Suprapubic skin (tissue), 4 donors: ENCODE results near the gene CCDC28A. TPM values are rescaled to one million over a fixed set of nuclear protein-coding genes. Genes with fewer than 3 reads are reported as not detected.

Source experiments
- DNase-seq, 2 donors: peaks; one replicate each; pipeline ENCODE4 v3.0.0-alpha.2; 2019; ENCODE audit warnings: low spot score in 2 of 2
- H3K27ac ChIP-seq: fragments of 200-600 bp; sonication (generic); one replicate; pipeline ENCODE4 v1.5.1; 2019
- H3K27me3 ChIP-seq: fragments of 200-600 bp; sonication (generic); one replicate; pipeline ENCODE4 v1.5.1; 2019
- H3K36me3 ChIP-seq: fragments of 200-600 bp; sonication (generic); one replicate; pipeline ENCODE4 v1.5.1; 2019
- H3K4me1 ChIP-seq: fragments of 200-600 bp; sonication (generic); one replicate; pipeline ENCODE4 v1.5.1; 2019
- H3K4me3 ChIP-seq: fragments of 200-600 bp; sonication (generic); one replicate; pipeline ENCODE4 v1.5.1; 2019; ENCODE audit warnings: mild to moderate bottlenecking
- H3K9me3 ChIP-seq: fragments of 200-600 bp; sonication (generic); one replicate; pipeline ENCODE4 v1.5.1; 2019
- EP300 ChIP-seq: sonication (generic); formaldehyde crosslinking; IDR thresholded peaks from one replicate; pipeline ENCODE4 v1.6.1; 2017; ENCODE audit warnings: antibody characterized with exemption
- POLR2A ChIP-seq, 2 donors: fragments of 450-650 bp; IDR thresholded peaks; one replicate each; pipeline ENCODE4 v1.6.1; 2017; ENCODE audit warnings: antibody characterized with exemption in 2 of 2, mild to moderate bottlenecking in 2 of 2, moderate library complexity in 2 of 2
- POLR2AphosphoS5 ChIP-seq, 3 donors: sonication (generic); formaldehyde crosslinking; IDR thresholded peaks; one replicate each; pipeline ENCODE4 v1.6.1; 2017; ENCODE audit warnings: antibody characterized with exemption in 3 of 3
- WGBS: methylation state at CpG from one replicate; pipeline ENCODE4 v1.1.5; 2018; 5-methylcytosine and 5-hydroxymethylcytosine counted together
- total RNA-seq, 4 donors: library from RNA; depleted of rRNA; stranded (reverse); fragments of >200 nt; gene quantifications; one replicate each; pipeline ENCODE4 v1.1.0, GENCODE V29; 2016
- TF ChIP-seq, protein P1 (sequence below), 2 donors: fragments of 200-600 bp in 1 of 2; fragments of 450-650 bp in 1 of 2; sonication (generic) in 1 of 2; IDR thresholded peaks; one replicate each; pipeline ENCODE4 v1.5.1; 2016 to 2019; ENCODE audit warnings: antibody characterized with exemption in 2 of 2, mild to moderate bottlenecking in 1 of 2, moderate library complexity in 1 of 2

CCDC28A gene
- total RNA-seq, 4 donors from 2014 or later = 7.9 to 15.6 (median 13.2) TPM

DNA sequence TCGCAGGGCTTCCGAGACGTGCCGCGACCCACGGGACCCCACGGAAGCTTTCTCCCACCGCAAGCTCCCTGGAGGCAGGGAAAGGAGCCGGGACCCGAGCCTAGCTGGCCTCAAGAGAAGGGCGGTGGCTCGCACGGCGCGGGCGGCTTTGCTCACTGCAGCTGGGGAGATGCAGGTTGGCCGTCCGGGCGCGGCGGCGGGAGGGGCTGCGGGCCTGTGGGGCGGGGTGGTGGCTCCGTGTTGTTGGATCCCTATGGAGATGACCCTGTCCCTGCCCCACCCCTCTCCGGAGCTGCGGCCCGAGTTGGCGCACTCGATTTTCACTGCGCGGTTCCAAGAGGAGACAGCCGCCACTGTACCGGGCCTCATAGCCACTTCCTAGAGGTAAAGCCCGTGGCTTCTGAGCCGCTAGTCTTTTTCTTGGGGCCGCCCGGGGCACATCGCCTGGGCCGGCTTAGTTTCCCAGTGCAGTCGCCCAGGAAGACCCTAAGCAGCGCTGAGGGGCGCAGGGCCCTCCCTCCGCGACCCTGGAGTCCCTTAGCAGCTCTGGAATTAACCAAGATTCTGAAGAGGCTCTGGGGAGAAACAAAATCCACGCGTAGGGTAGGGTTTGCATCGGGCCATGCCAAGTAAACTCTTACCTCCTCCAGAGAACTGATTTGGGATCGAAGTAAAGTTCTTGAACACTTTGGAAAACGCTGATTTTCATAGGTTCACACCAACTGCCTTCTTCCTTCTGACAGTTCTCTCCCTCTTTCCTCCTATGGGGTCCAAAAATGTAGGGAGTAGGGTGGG is 22.4 kb downstream of the CCDC28A start, which contains the start of gene ECT2L:
TSS of gene ECT2L (plus strand) at position 279 of the 795 bp plus-strand sequence. CDS start 17,188 bp downstream, outside the sequence.
- Histone ChIP-seq H3K27me3 (no peaks in the 10 kb centered on the region), H3K27ac (peak within 1 kb of the TSS; percentile 80), H3K4me1 (peaks cover 15% of the 10 kb centered on the region), H3K4me3 (peak within 1 kb of the TSS; percentile 49), H3K36me3 (peaks cover 14% of the 10 kb centered on the region), H3K9me3 (no peaks in the 10 kb centered on the region)
- TF ChIP-seq POLR2A (IDR thresholded peaks at IDR 0.05) = peak in 1 of 2 donors; percentile 20
- TF ChIP-seq EP300 = no peak
- TF ChIP-seq POLR2AphosphoS5 (IDR thresholded peaks at IDR 0.05) = peak in 1 of 3 donors; percentile 28
- TF ChIP-seq, protein P1, sequence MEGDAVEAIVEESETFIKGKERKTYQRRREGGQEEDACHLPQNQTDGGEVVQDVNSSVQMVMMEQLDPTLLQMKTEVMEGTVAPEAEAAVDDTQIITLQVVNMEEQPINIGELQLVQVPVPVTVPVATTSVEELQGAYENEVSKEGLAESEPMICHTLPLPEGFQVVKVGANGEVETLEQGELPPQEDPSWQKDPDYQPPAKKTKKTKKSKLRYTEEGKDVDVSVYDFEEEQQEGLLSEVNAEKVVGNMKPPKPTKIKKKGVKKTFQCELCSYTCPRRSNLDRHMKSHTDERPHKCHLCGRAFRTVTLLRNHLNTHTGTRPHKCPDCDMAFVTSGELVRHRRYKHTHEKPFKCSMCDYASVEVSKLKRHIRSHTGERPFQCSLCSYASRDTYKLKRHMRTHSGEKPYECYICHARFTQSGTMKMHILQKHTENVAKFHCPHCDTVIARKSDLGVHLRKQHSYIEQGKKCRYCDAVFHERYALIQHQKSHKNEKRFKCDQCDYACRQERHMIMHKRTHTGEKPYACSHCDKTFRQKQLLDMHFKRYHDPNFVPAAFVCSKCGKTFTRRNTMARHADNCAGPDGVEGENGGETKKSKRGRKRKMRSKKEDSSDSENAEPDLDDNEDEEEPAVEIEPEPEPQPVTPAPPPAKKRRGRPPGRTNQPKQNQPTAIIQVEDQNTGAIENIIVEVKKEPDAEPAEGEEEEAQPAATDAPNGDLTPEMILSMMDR (IDR thresholded peaks at IDR 0.05) = no peak
- WGBS = 22% methylated on average over 45 of the region's 50 CpGs
- peak; percentile 87 to 91 for DNase-seq

- no peaks in the 10 kb centered on the region for H3K9me3 ChIP-seq
- no peaks in the 10 kb centered on the region for H3K27me3 ChIP-seq
- H3K4me3 ChIP-seq = peak overlapping the region; percentile 49
- no peak overlapping the region for H3K27ac ChIP-seq
- WGBS = 83% methylated on average over 2 of the region's 2 CpGs
- peaks cover 15% of the 10 kb centered on the region for H3K4me1 ChIP-seq
- no peak for DNase-seq
- TF ChIP-seq EP300 (no peak), POLR2A (IDR thresholded peaks at IDR 0.05) (no peak), POLR2AphosphoS5 (IDR thresholded peaks at IDR 0.05) (no peak)
- TF ChIP-seq, protein P1 (IDR thresholded peaks at IDR 0.05) = no peak
- peaks cover 7% of the 10 kb centered on the region for H3K36me3 ChIP-seq
Observed at GRCh38 chr6:138796771-138797170, 23.2 kb downstream of the CCDC28A start.

DNA sequence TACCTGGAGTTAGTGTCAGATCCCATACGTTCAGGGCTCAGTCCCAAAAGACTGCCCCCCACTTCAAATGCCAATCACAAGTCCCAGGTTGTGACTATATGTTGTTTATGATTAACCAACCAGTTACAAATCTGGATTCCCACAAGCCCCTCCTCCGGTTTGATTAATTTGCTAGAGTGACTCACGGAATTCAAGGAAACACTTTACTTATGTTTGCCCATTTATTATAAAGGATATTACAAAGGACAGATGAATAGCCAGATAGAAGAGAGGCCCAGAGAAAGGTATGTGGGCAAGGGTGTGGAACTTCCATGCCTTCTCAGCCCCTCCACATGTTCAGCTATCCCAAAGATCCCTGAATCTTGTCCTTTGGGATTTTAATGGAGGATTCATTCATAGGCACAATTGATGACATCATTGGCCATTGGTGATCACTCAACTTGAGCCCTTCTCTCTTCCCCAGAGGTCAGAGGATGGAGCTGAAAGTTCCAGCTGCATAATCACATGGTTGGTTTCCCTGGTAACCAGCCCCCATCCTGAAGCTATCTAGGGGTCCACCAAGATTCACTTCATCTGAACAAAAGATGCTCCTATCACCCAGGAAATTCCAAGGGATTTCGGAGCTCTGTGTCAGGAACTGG is 24.4 kb downstream of the CCDC28A start:
- H3K9me3 ChIP-seq = no peaks in the 10 kb centered on the region
- H3K4me1 ChIP-seq = peaks cover 15% of the 10 kb centered on the region
- no peaks in the 10 kb centered on the region for H3K27me3 ChIP-seq
- TF ChIP-seq POLR2A (IDR thresholded peaks at IDR 0.05) (no peak), POLR2AphosphoS5 (IDR thresholded peaks at IDR 0.05) (no peak), EP300 (no peak)
- TF ChIP-seq, protein P1 (IDR thresholded peaks at IDR 0.05) = no peak
- H3K27ac ChIP-seq = no peak overlapping the region
- no peak for DNase-seq
- 86% methylated on average over 4 of the region's 4 CpGs for WGBS
- no peak overlapping the region for H3K4me3 ChIP-seq
- H3K36me3 ChIP-seq = no peaks in the 10 kb centered on the region

GRCh38 chr6:138800377-138801150 is 27.0 kb downstream of the CCDC28A start:
- no peak for DNase-seq
- Histone ChIP-seq H3K9me3 (no peaks in the 10 kb centered on the region), H3K27me3 (no peaks in the 10 kb centered on the region), H3K4me3 (no peak overlapping the region), H3K36me3 (no peaks in the 10 kb centered on the region), H3K4me1 (peaks cover 13% of the 10 kb centered on the region), H3K27ac (no peak overlapping the region)
- WGBS = 72% methylated on average over 2 of the region's 2 CpGs
- no peak for TF ChIP-seq POLR2A (IDR thresholded peaks at IDR 0.05)
- TF ChIP-seq, protein P1 (IDR thresholded peaks at IDR 0.05) = no peak
